Measurements from ENCODE around the gene CERT1.

CERT1 gene

GRCh38 chr5:75510417-75510835, 1.0 kb downstream of the CERT1 start:
- Histone ChIP-seq H2BK15ac (ENCODE audit: low read depth, poor library complexity, severe bottlenecking) (peak overlapping the region; percentile 26), H3K4me3 (ENCODE audit: insufficient read depth in 1 of 2, low read depth in 1 of 2, low read length in 2 of 2) (peak overlapping the region; percentile 94), H3K14ac (ENCODE audit: low read length in 2 of 2) (peak overlapping the region in 1 of 2 experiments; percentile 13), H2BK12ac (ENCODE audit: low read length in 2 of 2) (peak overlapping the region in 1 of 2 experiments; percentile 76), H3K23ac (ENCODE audit: low read length in 2 of 2) (peak overlapping the region in 1 of 2 experiments; percentile 77), H3K27me3 (ENCODE audit: control insufficient read depth in 1 of 2, insufficient read depth in 1 of 2, low read length in 2 of 2) (no peaks in the 10 kb centered on the region), H2BK5ac (ENCODE audit: low read depth, low read length, poor library complexity, severe bottlenecking) (no peak overlapping the region), H3K18ac (ENCODE audit: low read depth in 1 of 2, low read length in 2 of 2) (peak overlapping the region in 1 of 2 experiments; percentile 94), H2BK120ac (ENCODE audit: low read depth, low read length) (no peak overlapping the region), H4K91ac (ENCODE audit: low read length) (no peak overlapping the region), H3K4me1 (ENCODE audit: control insufficient read depth, insufficient read depth, low read depth, low read length) (peaks cover 2% of the 10 kb centered on the region), H3K79me1 (replicated peaks; ENCODE audit: low read length, poor library complexity, severe bottlenecking) (no peaks in the 10 kb centered on the region), H4K8ac (ENCODE audit: low read length) (no peak overlapping the region), H3K4me2 (ENCODE audit: low read length, poor library complexity, severe bottlenecking) (peak overlapping the region; percentile 65), H3K4ac (ENCODE audit: low read depth in 1 of 2, low read length in 2 of 2) (peak overlapping the region in 1 of 2 experiments; percentile 98), H3K36me3 (ENCODE audit: control insufficient read depth in 1 of 2, insufficient read depth in 2 of 2, low read depth in 1 of 2, low read length in 2 of 2) (peaks cover 0 to 2% of the 10 kb centered on the region in 2 experiments), H2AK5ac (ENCODE audit: low read length, severe bottlenecking) (no peak overlapping the region), H3K27ac (ENCODE audit: low read length, poor library complexity, severe bottlenecking) (no peak overlapping the region), H3K9ac (ENCODE audit: low read length) (peak overlapping the region; percentile 97), H2AFZ (ENCODE audit: low read depth, low read length) (no peak overlapping the region), H3K9me3 (ENCODE audit: control insufficient read depth, low read length) (no peaks in the 10 kb centered on the region)
- peak; percentile 55 for DNase-seq
- WGBS: 3% methylated on average over 15 of the region's 15 CpGs

- Histone ChIP-seq H3K4me1 (ENCODE audit: control insufficient read depth, insufficient read depth, low read depth, low read length) (peaks cover 2% of the 10 kb centered on the region), H3K36me3 (ENCODE audit: control insufficient read depth in 1 of 2, insufficient read depth in 2 of 2, low read depth in 1 of 2, low read length in 2 of 2) (peaks cover 0 to 7% of the 10 kb centered on the region in 2 experiments), H3K4me3 (ENCODE audit: insufficient read depth in 1 of 2, low read depth in 1 of 2, low read length in 2 of 2) (peak overlapping the region in 1 of 2 experiments; percentile 94), H3K27me3 (ENCODE audit: control insufficient read depth in 1 of 2, insufficient read depth in 1 of 2, low read length in 2 of 2) (no peaks in the 10 kb centered on the region), H4K8ac (ENCODE audit: low read length) (no peak overlapping the region), H3K79me1 (replicated peaks; ENCODE audit: low read length, poor library complexity, severe bottlenecking) (no peaks in the 10 kb centered on the region), H3K18ac (ENCODE audit: low read depth in 1 of 2, low read length in 2 of 2) (no peak overlapping the region), H3K14ac (ENCODE audit: low read length in 2 of 2) (no peak overlapping the region), H3K4me2 (ENCODE audit: low read length, poor library complexity, severe bottlenecking) (peak overlapping the region; percentile 44), H3K27ac (ENCODE audit: low read length, poor library complexity, severe bottlenecking) (no peak overlapping the region), H4K91ac (ENCODE audit: low read length) (no peak overlapping the region), H2AK5ac (ENCODE audit: low read length, severe bottlenecking) (no peak overlapping the region), H3K9me3 (ENCODE audit: control insufficient read depth, low read length) (no peaks in the 10 kb centered on the region), H2BK5ac (ENCODE audit: low read depth, low read length, poor library complexity, severe bottlenecking) (no peak overlapping the region), H3K23ac (ENCODE audit: low read length in 2 of 2) (no peak overlapping the region), H2BK120ac (ENCODE audit: low read depth, low read length) (no peak overlapping the region), H3K4ac (ENCODE audit: low read depth in 1 of 2, low read length in 2 of 2) (no peak overlapping the region), H2BK15ac (ENCODE audit: low read depth, poor library complexity, severe bottlenecking) (no peak overlapping the region), H2BK12ac (ENCODE audit: low read length in 2 of 2) (no peak overlapping the region), H2AFZ (ENCODE audit: low read depth, low read length) (no peak overlapping the region), H3K9ac (ENCODE audit: low read length) (peak overlapping the region; percentile 97)
- DNase-seq: peak; percentile 82
- WGBS: no CpG with 5 or more reads among the region's 1 CpG
Observed at GRCh38 chr5:75509956-75510355, 1.5 kb downstream of the CERT1 start.

- no peak overlapping the region for H3K18ac ChIP-seq (ENCODE audit: low read depth in 1 of 2, low read length in 2 of 2)
- H3K4me2 ChIP-seq (ENCODE audit: low read length, poor library complexity, severe bottlenecking): peak overlapping the region; percentile 44
- no peak overlapping the region for H2BK12ac ChIP-seq (ENCODE audit: low read length in 2 of 2)
- no peak overlapping the region for H3K27ac ChIP-seq (ENCODE audit: low read length, poor library complexity, severe bottlenecking)
- no peak overlapping the region for H2BK15ac ChIP-seq (ENCODE audit: low read depth, poor library complexity, severe bottlenecking)
- H2BK120ac ChIP-seq (ENCODE audit: low read depth, low read length): no peak overlapping the region
- no peaks in the 10 kb centered on the region for H3K79me1 ChIP-seq (replicated peaks; ENCODE audit: low read length, poor library complexity, severe bottlenecking)
- no peaks in the 10 kb centered on the region for H3K9me3 ChIP-seq (ENCODE audit: control insufficient read depth, low read length)
- no peaks in the 10 kb centered on the region for H3K27me3 ChIP-seq (ENCODE audit: control insufficient read depth in 1 of 2, insufficient read depth in 1 of 2, low read length in 2 of 2)
- no peak overlapping the region for H2AFZ ChIP-seq (ENCODE audit: low read depth, low read length)
- peak overlapping the region; percentile 97 for H3K9ac ChIP-seq (ENCODE audit: low read length)
- peaks cover 2% of the 10 kb centered on the region for H3K4me1 ChIP-seq (ENCODE audit: control insufficient read depth, insufficient read depth, low read depth, low read length)
- peak overlapping the region in 1 of 2 experiments; percentile 94 for H3K4me3 ChIP-seq (ENCODE audit: insufficient read depth in 1 of 2, low read depth in 1 of 2, low read length in 2 of 2)
- no peak overlapping the region for H2AK5ac ChIP-seq (ENCODE audit: low read length, severe bottlenecking)
- H4K91ac ChIP-seq (ENCODE audit: low read length): no peak overlapping the region
- 94% methylated on average over 4 of the region's 4 CpGs for WGBS
- H3K4ac ChIP-seq (ENCODE audit: low read depth in 1 of 2, low read length in 2 of 2): no peak overlapping the region
- H3K14ac ChIP-seq (ENCODE audit: low read length in 2 of 2): no peak overlapping the region
- DNase-seq: no peak
- peaks cover 0 to 10% of the 10 kb centered on the region in 2 experiments for H3K36me3 ChIP-seq (ENCODE audit: control insufficient read depth in 1 of 2, insufficient read depth in 2 of 2, low read depth in 1 of 2, low read length in 2 of 2)
- H2BK5ac ChIP-seq (ENCODE audit: low read depth, low read length, poor library complexity, severe bottlenecking): no peak overlapping the region
- no peak overlapping the region for H3K23ac ChIP-seq (ENCODE audit: low read length in 2 of 2)
- H4K8ac ChIP-seq (ENCODE audit: low read length): no peak overlapping the region
Observed at GRCh38 chr5:75509546-75509945, 1.9 kb downstream of the CERT1 start.

- no peak overlapping the region for H4K8ac ChIP-seq (ENCODE audit: low read length)
- H2AFZ ChIP-seq (ENCODE audit: low read depth, low read length): no peak overlapping the region
- no peak overlapping the region for H2BK15ac ChIP-seq (ENCODE audit: low read depth, poor library complexity, severe bottlenecking)
- no peaks in the 10 kb centered on the region for H3K79me1 ChIP-seq (replicated peaks; ENCODE audit: low read length, poor library complexity, severe bottlenecking)
- H3K4me1 ChIP-seq (ENCODE audit: control insufficient read depth, insufficient read depth, low read depth, low read length): peaks cover 2% of the 10 kb centered on the region
- H4K91ac ChIP-seq (ENCODE audit: low read length): no peak overlapping the region
- H3K23ac ChIP-seq (ENCODE audit: low read length in 2 of 2): no peak overlapping the region
- H3K4me3 ChIP-seq (ENCODE audit: insufficient read depth in 1 of 2, low read depth in 1 of 2, low read length in 2 of 2): no peak overlapping the region
- no peaks in the 10 kb centered on the region for H3K27me3 ChIP-seq (ENCODE audit: control insufficient read depth in 1 of 2, insufficient read depth in 1 of 2, low read length in 2 of 2)
- H3K4ac ChIP-seq (ENCODE audit: low read depth in 1 of 2, low read length in 2 of 2): no peak overlapping the region
- H3K14ac ChIP-seq (ENCODE audit: low read length in 2 of 2): no peak overlapping the region
- no peak overlapping the region for H2BK12ac ChIP-seq (ENCODE audit: low read length in 2 of 2)
- no peak overlapping the region for H2BK5ac ChIP-seq (ENCODE audit: low read depth, low read length, poor library complexity, severe bottlenecking)
- no peaks in the 10 kb centered on the region for H3K9me3 ChIP-seq (ENCODE audit: control insufficient read depth, low read length)
- no peak overlapping the region for H3K4me2 ChIP-seq (ENCODE audit: low read length, poor library complexity, severe bottlenecking)
- H3K18ac ChIP-seq (ENCODE audit: low read depth in 1 of 2, low read length in 2 of 2): no peak overlapping the region
- DNase-seq: no peak
- H3K9ac ChIP-seq (ENCODE audit: low read length): no peak overlapping the region
- no peak overlapping the region for H2AK5ac ChIP-seq (ENCODE audit: low read length, severe bottlenecking)
- H3K27ac ChIP-seq (ENCODE audit: low read length, poor library complexity, severe bottlenecking): no peak overlapping the region
- H2BK120ac ChIP-seq (ENCODE audit: low read depth, low read length): no peak overlapping the region
- peaks cover 0 to 16% of the 10 kb centered on the region in 2 experiments for H3K36me3 ChIP-seq (ENCODE audit: control insufficient read depth in 1 of 2, insufficient read depth in 2 of 2, low read depth in 1 of 2, low read length in 2 of 2)
- 100% methylated on average over 1 of the region's 1 CpG for WGBS
Observed at GRCh38 chr5:75507841-75508240, 3.6 kb downstream of the CERT1 start.
